Measurements from ENCODE around the gene BNIPL. TPM values are rescaled to one million over a fixed set of nuclear protein-coding genes. Genes with fewer than 3 reads are reported as not detected.

Gene BNIPL, protein sequence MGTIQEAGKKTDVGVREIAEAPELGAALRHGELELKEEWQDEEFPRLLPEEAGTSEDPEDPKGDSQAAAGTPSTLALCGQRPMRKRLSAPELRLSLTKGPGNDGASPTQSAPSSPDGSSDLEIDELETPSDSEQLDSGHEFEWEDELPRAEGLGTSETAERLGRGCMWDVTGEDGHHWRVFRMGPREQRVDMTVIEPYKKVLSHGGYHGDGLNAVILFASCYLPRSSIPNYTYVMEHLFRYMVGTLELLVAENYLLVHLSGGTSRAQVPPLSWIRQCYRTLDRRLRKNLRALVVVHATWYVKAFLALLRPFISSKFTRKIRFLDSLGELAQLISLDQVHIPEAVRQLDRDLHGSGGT
- 0.07 to 0.12 TPM (median 0.07 TPM) in 5 replicates for total RNA-seq (2022; extraction: Qiagen RNA extraction)

GRCh38 chr1:151036356-151036755 is at the start of gene BNIPL:
Gene BNIPL (plus strand): TSS chr1:151036586. CDS start chr1:151036726, 140 bp downstream.

DNA sequence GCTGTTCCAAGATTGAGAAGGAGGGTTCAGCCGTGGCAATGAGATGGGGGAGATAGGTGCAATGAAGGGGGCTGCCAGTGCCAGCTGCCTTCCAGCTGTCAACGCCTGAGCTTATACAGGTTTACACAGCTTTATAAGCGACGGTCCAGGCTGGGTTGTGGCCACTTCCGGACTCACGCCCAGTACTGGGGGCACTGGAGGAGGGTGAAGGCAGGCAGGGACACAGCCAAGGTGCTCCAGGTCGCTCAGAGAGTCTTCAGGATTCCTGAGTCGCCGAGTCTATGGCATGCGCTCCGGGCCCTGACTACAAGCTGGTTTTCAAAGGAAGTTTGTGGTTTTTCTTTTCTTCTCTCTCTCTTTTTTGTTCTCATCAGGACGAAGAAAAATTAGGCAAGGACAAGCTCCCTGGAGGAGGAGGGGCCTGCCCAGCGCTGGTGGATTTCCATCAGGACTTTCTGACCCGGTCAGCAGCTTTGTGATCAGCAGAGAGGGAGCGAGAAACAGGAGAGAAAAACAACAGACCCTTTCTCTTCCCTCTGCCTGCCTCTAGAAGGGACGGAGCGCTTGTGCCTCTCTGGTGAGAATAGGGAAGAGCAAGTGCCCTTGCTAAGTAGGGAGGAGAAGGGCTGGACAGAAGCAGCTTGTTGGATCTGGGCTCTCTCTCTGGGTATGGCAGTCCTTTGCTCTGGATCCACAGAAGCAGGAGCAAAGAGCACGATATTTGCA is 29.9 kb upstream of the BNIPL start, which contains the start of gene MINDY1:
TSS of gene MINDY1 (minus strand) at position 576 of the 726 bp plus-strand sequence. CDS start 4,285 bp downstream, outside the sequence.

DNA sequence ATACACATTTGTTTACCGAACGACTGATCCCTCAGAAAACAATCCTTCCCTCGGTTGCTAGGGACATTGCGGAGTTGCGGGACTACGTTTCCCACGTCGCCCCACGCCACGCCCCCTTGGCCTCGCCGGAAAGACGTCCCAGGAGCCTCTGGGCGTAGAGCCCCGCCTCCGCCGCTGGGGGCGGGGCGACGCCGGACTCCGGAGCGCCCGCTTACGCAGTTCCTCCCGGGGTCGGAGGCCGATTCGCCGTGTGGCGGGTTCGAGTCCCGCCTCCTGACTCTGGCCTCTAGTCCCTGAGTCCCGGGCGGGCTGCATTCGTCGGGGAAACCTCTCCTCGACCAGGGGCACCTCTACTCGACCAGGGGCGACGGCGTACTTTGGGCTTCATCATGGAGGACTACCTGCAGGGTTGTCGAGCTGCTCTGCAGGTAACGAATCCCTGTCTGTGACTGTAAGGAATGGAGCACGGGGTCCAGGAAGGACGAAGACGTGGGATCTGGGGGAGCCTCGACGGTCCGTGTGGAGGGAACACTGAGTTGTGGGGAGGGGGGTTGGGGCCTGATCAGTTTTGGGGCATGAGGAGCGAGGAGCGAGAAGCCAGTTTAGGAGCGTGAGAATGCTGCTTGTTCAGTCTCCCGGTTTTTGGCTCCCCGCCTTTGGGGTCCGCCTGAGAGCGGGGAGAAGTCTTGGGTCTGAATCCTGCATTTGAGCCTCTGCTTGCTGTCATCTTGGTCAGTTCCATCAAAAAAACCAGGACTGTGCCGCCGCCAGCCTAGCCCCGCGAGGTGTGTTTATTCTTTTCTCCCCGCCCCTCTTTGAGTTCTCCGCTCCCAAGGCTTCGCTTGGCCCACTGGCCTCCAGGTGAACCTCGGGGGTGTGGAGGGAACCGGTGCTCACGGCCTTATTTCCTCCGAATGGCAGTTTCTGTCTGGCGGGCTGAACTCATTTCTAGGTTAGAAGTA is 27.9 kb upstream of the BNIPL start, which contains the start of gene PRUNE1:
TSS of gene PRUNE1 (plus strand) at position 206 of the 962 bp plus-strand sequence. CDS start at position 390, 184 bp downstream.

DNA sequence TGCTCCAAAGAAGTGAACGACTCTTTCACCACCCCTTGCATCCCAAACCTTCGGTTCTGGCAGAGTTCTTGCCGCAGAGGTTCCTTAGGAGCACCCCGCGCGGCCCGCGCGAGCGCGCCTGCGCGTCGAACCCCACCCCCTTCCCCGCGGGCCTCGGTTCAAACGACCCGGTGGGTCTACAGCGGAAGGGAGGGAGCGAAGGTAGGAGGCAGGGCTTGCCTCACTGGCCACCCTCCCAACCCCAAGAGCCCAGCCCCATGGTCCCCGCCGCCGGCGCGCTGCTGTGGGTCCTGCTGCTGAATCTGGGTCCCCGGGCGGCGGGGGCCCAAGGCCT is 11.2 kb downstream of the BNIPL start, which contains the start of gene C1orf56:
TSS of gene C1orf56 (plus strand) at position 161 of the 334 bp plus-strand sequence. CDS start at position 258, 97 bp downstream.

GRCh38 chr1:151059109-151060006 is 23.0 kb downstream of the BNIPL start, which contains the start of gene CDC42SE1:
Gene CDC42SE1 (minus strand): TSS chr1:151059622. CDS start chr1:151055730, 3,892 bp downstream.

GRCh38 chr1:151060007-151060656 is 23.7 kb downstream of the BNIPL start, which contains the start of gene MLLT11:
Gene MLLT11 (plus strand): TSS chr1:151060397. CDS start chr1:151067225, 6,828 bp downstream.

DNA sequence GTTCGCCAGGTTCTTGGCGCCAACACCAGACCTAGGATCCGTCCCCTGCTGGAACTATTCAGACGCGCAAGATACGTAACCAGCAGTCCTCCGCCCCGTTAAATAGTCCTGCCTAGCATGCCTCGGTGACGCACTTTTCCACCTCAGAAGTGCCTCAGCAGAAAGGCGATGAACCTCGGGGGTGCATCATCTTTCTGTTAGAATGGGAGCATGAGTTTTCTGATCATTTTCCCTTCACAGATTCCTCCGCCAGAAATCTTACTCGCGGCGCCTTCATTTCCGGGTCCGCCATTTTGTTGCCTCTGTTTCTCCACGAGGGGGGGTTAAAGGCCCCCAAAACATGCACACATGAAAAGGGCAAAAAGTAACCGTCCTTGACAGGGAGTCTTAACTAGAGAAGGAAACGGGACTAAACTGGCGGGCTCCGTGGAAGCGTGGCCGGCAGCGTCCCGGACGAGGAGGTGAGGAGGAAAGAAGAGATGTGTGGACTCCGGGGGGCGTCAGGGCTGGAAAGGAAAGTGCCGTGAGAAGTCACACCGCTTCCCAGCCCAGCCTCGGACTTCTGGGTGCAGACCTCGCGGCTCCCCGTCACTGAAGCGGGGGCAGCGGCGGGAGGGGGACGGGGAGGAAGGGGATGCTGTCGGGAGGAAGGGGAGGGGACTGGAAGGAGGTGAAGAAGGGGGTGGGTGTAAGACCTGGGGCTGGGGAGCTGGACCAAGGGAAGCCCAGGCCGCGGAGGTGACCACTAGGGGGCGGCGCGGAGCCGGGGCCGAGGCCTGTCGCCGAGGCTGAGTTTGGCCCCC is 34.3 kb downstream of the BNIPL start, which contains the start of gene GABPB2:
TSS of gene GABPB2 (plus strand) at position 288 of the 803 bp plus-strand sequence. CDS start 17,429 bp downstream, outside the sequence.

Other genes with a start within 250 kb of the BNIPL start
- 1.1 to 2.5 TPM (median 1.4 TPM) in 5 replicates for gene CTSK, start 228.3 kb upstream of the BNIPL start, total RNA-seq (2022; extraction: Qiagen RNA extraction)
- 8.8 to 13.5 TPM (median 12.6 TPM) in 5 replicates for gene ARNT, start 160.0 kb upstream of the BNIPL start, total RNA-seq (2022; extraction: Qiagen RNA extraction)
- gene CTXND2, start 149.4 kb upstream of the BNIPL start, total RNA-seq (2022; extraction: Qiagen RNA extraction) = not detected in 5 replicates
- 20.7 to 27.7 TPM (median 23.5 TPM) in 5 replicates for gene SETDB1, start 110.2 kb upstream of the BNIPL start, total RNA-seq (2022; extraction: Qiagen RNA extraction)
- gene CERS2, start 61.8 kb upstream of the BNIPL start, total RNA-seq (2022; extraction: Qiagen RNA extraction) = 249 to 260 TPM (median 254 TPM) in 5 replicates
- gene ANXA9, start 54.3 kb upstream of the BNIPL start, total RNA-seq (2022; extraction: Qiagen RNA extraction) = 0.63 to 1.1 TPM (median 0.85 TPM) in 5 replicates
- 2.9 to 3.6 TPM (median 3.3 TPM) in 5 replicates for gene MINDY1, start 29.7 kb upstream of the BNIPL start, total RNA-seq (2022; extraction: Qiagen RNA extraction)
- 11.9 to 16.0 TPM (median 14.8 TPM) in 5 replicates for gene PRUNE1, start 28.1 kb upstream of the BNIPL start, total RNA-seq (2022; extraction: Qiagen RNA extraction)
- 5.8 to 8.9 TPM (median 7.1 TPM) in 5 replicates for gene C1orf56, start 11.2 kb downstream of the BNIPL start, total RNA-seq (2022; extraction: Qiagen RNA extraction)
- 71.6 to 85.1 TPM (median 74.0 TPM) in 5 replicates for gene CDC42SE1, start 23.0 kb downstream of the BNIPL start, total RNA-seq (2022; extraction: Qiagen RNA extraction)
- gene MLLT11, start 23.8 kb downstream of the BNIPL start, total RNA-seq (2022; extraction: Qiagen RNA extraction) = 14.5 to 18.8 TPM (median 17.8 TPM) in 5 replicates
- gene GABPB2, start 34.2 kb downstream of the BNIPL start, total RNA-seq (2022; extraction: Qiagen RNA extraction) = 2.7 to 3.9 TPM (median 3.5 TPM) in 5 replicates
- gene SEMA6C, start 110.0 kb downstream of the BNIPL start, total RNA-seq (2022; extraction: Qiagen RNA extraction) = 1.3 to 2.5 TPM (median 1.9 TPM) in 5 replicates
- gene TNFAIP8L2, start 120.1 kb downstream of the BNIPL start, total RNA-seq (2022; extraction: Qiagen RNA extraction) = not detected in 5 replicates
- 5.3 to 7.5 TPM (median 6.6 TPM) in 5 replicates for gene LYSMD1, start 129.3 kb downstream of the BNIPL start, total RNA-seq (2022; extraction: Qiagen RNA extraction)
- 44.0 to 49.0 TPM (median 44.9 TPM) in 5 replicates for gene SCNM1, start 129.6 kb downstream of the BNIPL start, total RNA-seq (2022; extraction: Qiagen RNA extraction)
- gene TMOD4, start 139.4 kb downstream of the BNIPL start, total RNA-seq (2022; extraction: Qiagen RNA extraction) = 0.30 to 0.46 TPM (median 0.35 TPM) in 4 of 5 replicates, not detected in the other
- gene VPS72, start 153.6 kb downstream of the BNIPL start, total RNA-seq (2022; extraction: Qiagen RNA extraction) = 39.9 to 66.6 TPM (median 45.1 TPM) in 5 replicates
- gene PIP5K1A, start 162.0 kb downstream of the BNIPL start, total RNA-seq (2022; extraction: Qiagen RNA extraction) = 42.3 to 54.3 TPM (median 44.7 TPM) in 5 replicates
- 172 to 208 TPM (median 186 TPM) in 5 replicates for gene PSMD4, start 218.1 kb downstream of the BNIPL start, total RNA-seq (2022; extraction: Qiagen RNA extraction)
- 11.8 to 15.3 TPM (median 14.0 TPM) in 5 replicates for gene ZNF687, start 245.7 kb downstream of the BNIPL start, total RNA-seq (2022; extraction: Qiagen RNA extraction)